Frontal cortex (tissue), 4 donors: Measurements from ENCODE around the gene CHPT1. TPM values are rescaled to one million over a fixed set of nuclear protein-coding genes. Genes with fewer than 3 reads are reported as not detected.
A peak's percentile ranks its signal among the peaks of the same experiment; 100 is the strongest.
"Not testable (repeated sequence)": the region's sequence is repeated elsewhere in the genome, so short reads cannot be mapped to it uniquely, and the experiment has no call there.

ENCODE experiments used
- DNase-seq, 2 donors: peaks; one replicate each; pipeline ENCODE4 v3.0.0; 2012; ENCODE audit warnings: low spot score in 2 of 2
- FAIRE-seq: peaks from 2 replicates; lab custom pipeline; 2012; peaks lifted over from hg19 to GRCh38; lab: Jason Lieb, UNC
- total RNA-seq: library from RNA; depleted of rRNA; stranded (reverse); fragments of >200 nt; gene quantifications from one replicate; pipeline ENCODE4 v1.2.3, GENCODE V29; 2014
- donor health status: control.
- donor health status: control.
- donor health status: control.

Gene CHPT1
- 24.5 TPM for total RNA-seq

- DNase-seq = peak; percentile 65 to 77
- no peak for FAIRE-seq
These were observed at the start of gene CHPT1 for GRCh38 chr12:101697197-101697929. TSS of gene CHPT1 (plus strand) at chr12:101697640. CDS start at chr12:101697862, 222 bp downstream.

- FAIRE-seq (no peak), DNase-seq (no peak)
These were observed 49.7 kb upstream of the CHPT1 start for GRCh38 chr12:101647711-101648110.

- DNase-seq (no peak), FAIRE-seq (no peak)
These were observed 49.2 kb upstream of the CHPT1 start for GRCh38 chr12:101648195-101648594.

GRCh38 chr12:101650346-101651117 lies 46.9 kb upstream of the CHPT1 start:
- no peak for DNase-seq
- FAIRE-seq = no peak

- DNase-seq (no peak), FAIRE-seq (no peak)
These were observed 44.4 kb upstream of the CHPT1 start for GRCh38 chr12:101653030-101653429.

- no peak for FAIRE-seq
- no peak for DNase-seq
These were observed 43.9 kb upstream of the CHPT1 start for GRCh38 chr12:101653503-101653902.

GRCh38 chr12:101654442-101654841 lies 43.0 kb upstream of the CHPT1 start:
- no peak for FAIRE-seq
- no peak for DNase-seq

GRCh38 chr12:101655393-101655792 lies 42.0 kb upstream of the CHPT1 start:
- DNase-seq = no peak
- no peak for FAIRE-seq

- not testable (repeated sequence) for DNase-seq, FAIRE-seq
These were observed 36.8 kb upstream of the CHPT1 start for GRCh38 chr12:101660662-101661061.

- DNase-seq (no peak), FAIRE-seq (no peak)
These were observed 34.1 kb upstream of the CHPT1 start for GRCh38 chr12:101663298-101663697.

- DNase-seq (no peak), FAIRE-seq (no peak)
These were observed 32.4 kb upstream of the CHPT1 start for GRCh38 chr12:101664992-101665391.

GRCh38 chr12:101666052-101666728 lies 31.2 kb upstream of the CHPT1 start:
- FAIRE-seq (no peak), DNase-seq (no peak)

GRCh38 chr12:101667591-101667990 lies 29.8 kb upstream of the CHPT1 start:
- DNase-seq = no peak
- FAIRE-seq = no peak

- FAIRE-seq = no peak
- no peak for DNase-seq
These were observed 27.3 kb upstream of the CHPT1 start for GRCh38 chr12:101670007-101670671.

GRCh38 chr12:101671157-101671791 lies 26.2 kb upstream of the CHPT1 start:
- DNase-seq = no peak
- no peak for FAIRE-seq

- no peak for DNase-seq
- FAIRE-seq = no peak
These were observed 25.6 kb upstream of the CHPT1 start for GRCh38 chr12:101671833-101672232.

GRCh38 chr12:101675555-101675954 lies 21.9 kb upstream of the CHPT1 start:
- FAIRE-seq = no peak

GRCh38 chr12:101676497-101676896 lies 20.9 kb upstream of the CHPT1 start:
- DNase-seq, FAIRE-seq: not testable (repeated sequence)

More at GRCh38 chr12:101675555-101675954, 21.9 kb upstream of the CHPT1 start:
- no peak for DNase-seq

- FAIRE-seq = no peak
These were observed 19.4 kb upstream of the CHPT1 start for GRCh38 chr12:101678081-101678480.

GRCh38 chr12:101680240-101680639 lies 17.2 kb upstream of the CHPT1 start:
- no peak for FAIRE-seq
- DNase-seq = no peak

More at GRCh38 chr12:101678081-101678480, 19.4 kb upstream of the CHPT1 start:
- DNase-seq = no peak
